ENCODE data around the gene TTBK1.

- no peak for TF ChIP-seq CTCF (IDR thresholded peaks at IDR 0.05)
- no peak for TF ChIP-seq POLR2A (IDR thresholded peaks at IDR 0.05)
Observed at GRCh38 chr6:43243664-43244321, 512 bp downstream of the TTBK1 start.
